Mesendoderm (in vitro differentiated cells): ENCODE results near the gene TET2. TPM values are rescaled to one million over a fixed set of nuclear protein-coding genes. Genes with fewer than 3 reads are reported as not detected.

Source experiments
- DNase-seq: peaks from one replicate; pipeline ENCODE4 v3.0.0; 2013
- H2AK5ac ChIP-seq: 2 replicates; pipeline ENCODE4 v1.6.1; 2013; ENCODE audit warnings: low read length, inconsistent platforms
- H2BK120ac ChIP-seq: 2 replicates; pipeline ENCODE4 v1.6.1; 2013; ENCODE audit warnings: low read depth, mild to moderate bottlenecking, low read length, moderate library complexity, mixed read lengths
- H2BK15ac ChIP-seq: replicated peaks from 2 replicates; pipeline ENCODE4 v1.6.1; 2013; ENCODE audit warnings: low read depth, mild to moderate bottlenecking, moderate library complexity
- H2BK5ac ChIP-seq: 2 replicates; pipeline ENCODE4 v1.6.1; 2013; ENCODE audit warnings: low read length, inconsistent platforms
- H3K18ac ChIP-seq: 2 replicates; pipeline ENCODE4 v1.6.1; 2013; ENCODE audit warnings: mild to moderate bottlenecking, low read length, mixed read lengths
- H3K23ac ChIP-seq: one replicate; pipeline ENCODE4 v1.6.1; 2013; ENCODE audit warnings: low read length
- H3K27ac ChIP-seq: 2 replicates; pipeline ENCODE4 v1.5.1; 2013; ENCODE audit warnings: low read depth, mild to moderate bottlenecking, inconsistent platforms, low read length, moderate library complexity
- H3K27me3 ChIP-seq: 2 replicates; pipeline ENCODE4 v1.6.1; 2013; ENCODE audit warnings: low read length, control low read depth, mild to moderate bottlenecking, inconsistent platforms; ENCODE audit not compliant: insufficient read depth, poor library complexity
- H3K36me3 ChIP-seq: 2 replicates; pipeline ENCODE4 v1.6.1; 2013; ENCODE audit warnings: low read length, inconsistent platforms; ENCODE audit not compliant: control insufficient read depth, insufficient read depth
- H3K4ac ChIP-seq: one replicate; pipeline ENCODE4 v1.6.1; 2013; ENCODE audit warnings: low read depth, mild to moderate bottlenecking, low read length, moderate library complexity
- H3K4me1 ChIP-seq: 2 replicates; pipeline ENCODE4 v1.6.1; 2013; ENCODE audit warnings: low read depth, low read length, inconsistent platforms; ENCODE audit not compliant: control insufficient read depth
- H3K4me2 ChIP-seq: 2 replicates; pipeline ENCODE4 v1.6.1; 2013; ENCODE audit warnings: low read length
- H3K4me3 ChIP-seq: 2 replicates; pipeline ENCODE4 v1.5.1; 2013; ENCODE audit warnings: mild to moderate bottlenecking, low read length
- H3K56ac ChIP-seq: one replicate; pipeline ENCODE4 v1.6.1; 2013; ENCODE audit warnings: low read length
- H3K79me1 ChIP-seq: 2 replicates; pipeline ENCODE4 v1.6.1; 2013; ENCODE audit warnings: low read length, inconsistent platforms
- H3K79me2 ChIP-seq: 2 replicates; pipeline ENCODE4 v1.6.1; 2013; ENCODE audit warnings: mild to moderate bottlenecking, low read length; ENCODE audit not compliant: control insufficient read depth, insufficient read depth
- H3K9ac ChIP-seq: 2 replicates; pipeline ENCODE4 v1.6.1; 2013; ENCODE audit warnings: low read length, inconsistent platforms
- H4K5ac ChIP-seq: one replicate; pipeline ENCODE4 v1.6.1; 2013; ENCODE audit warnings: low read length
- H4K8ac ChIP-seq: one replicate; pipeline ENCODE4 v1.6.1; 2013; ENCODE audit warnings: low read depth, mild to moderate bottlenecking, control low read depth, low read length, moderate library complexity
- WGBS: extraction: QIAGEN DNeasy Blood & Tissue Kit; methylation state at CpG from one replicate; pipeline ENCODE4 v1.1.7; 2013; ENCODE audit warnings: low lambda C conversion rate, missing lambda C conversion rate; ENCODE audit not compliant: insufficient coverage; ENCODE audit errors: extremely low coverage; 5-methylcytosine and 5-hydroxymethylcytosine counted together
- polyA plus RNA-seq, 2 experiments: library from polyadenylated mRNA; stranded (reverse); fragments of 200-250 nt; gene quantifications; one replicate each; pipeline ENCODE4 v1.2.3, GENCODE V29; 2013

TET2 gene
- polyA plus RNA-seq (2013, experiment 1 of 2), result 0.94 TPM
- polyA plus RNA-seq (2013, experiment 2 of 2), result 0.85 TPM

DNA sequence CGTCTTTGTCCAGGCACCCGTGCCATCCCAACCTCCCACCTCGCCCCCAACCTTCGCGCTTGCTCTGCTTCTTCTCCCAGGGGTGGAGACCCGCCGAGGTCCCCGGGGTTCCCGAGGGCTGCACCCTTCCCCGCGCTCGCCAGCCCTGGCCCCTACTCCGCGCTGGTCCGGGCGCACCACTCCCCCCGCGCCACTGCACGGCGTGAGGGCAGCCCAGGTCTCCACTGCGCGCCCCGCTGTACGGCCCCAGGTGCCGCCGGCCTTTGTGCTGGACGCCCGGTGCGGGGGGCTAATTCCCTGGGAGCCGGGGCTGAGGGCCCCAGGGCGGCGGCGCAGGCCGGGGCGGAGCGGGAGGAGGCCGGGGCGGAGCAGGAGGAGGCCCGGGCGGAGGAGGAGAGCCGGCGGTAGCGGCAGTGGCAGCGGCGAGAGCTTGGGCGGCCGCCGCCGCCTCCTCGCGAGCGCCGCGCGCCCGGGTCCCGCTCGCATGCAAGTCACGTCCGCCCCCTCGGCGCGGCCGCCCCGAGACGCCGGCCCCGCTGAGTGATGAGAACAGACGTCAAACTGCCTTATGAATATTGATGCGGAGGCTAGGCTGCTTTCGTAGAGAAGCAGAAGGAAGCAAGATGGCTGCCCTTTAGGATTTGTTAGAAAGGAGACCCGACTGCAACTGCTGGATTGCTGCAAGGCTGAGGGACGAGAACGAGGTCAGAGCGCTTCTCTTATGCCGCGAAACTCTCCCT, at the start of gene TET2:
Gene TET2 (plus strand): TSS at position 601 of the 740 bp plus-strand sequence. CDS start 87,067 bp downstream, outside the sequence.
- H3K27me3 ChIP-seq, result peaks cover 13% of the 10 kb centered on the region

DNA sequence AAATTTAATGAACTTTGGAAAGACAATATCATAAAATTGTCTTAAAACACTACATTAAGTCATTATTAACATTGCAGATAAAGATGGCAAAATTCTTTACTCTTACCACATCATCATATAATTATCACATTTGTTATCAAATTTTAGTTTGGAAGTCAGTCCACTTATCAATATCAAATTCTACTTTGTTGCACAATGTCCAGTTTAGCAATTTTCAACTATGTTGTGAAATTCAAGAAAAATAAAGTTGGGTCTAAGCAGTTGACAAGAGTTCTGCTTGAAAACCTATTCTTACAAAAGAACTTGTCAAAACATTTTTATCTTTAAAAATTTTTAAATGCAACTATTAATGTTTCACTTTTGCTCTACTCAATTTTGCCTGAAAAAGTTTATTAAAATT, 44.7 kb upstream of the TET2 start:
- Histone ChIP-seq H3K27me3 (no peaks in the 10 kb centered on the region), H3K79me1 (no peaks in the 10 kb centered on the region), H3K4ac (no peak overlapping the region), H2BK120ac (no peak overlapping the region), H4K8ac (no peak overlapping the region), H3K27ac (no peak overlapping the region), H3K4me2 (no peak overlapping the region), H3K56ac (no peak overlapping the region), H2BK5ac (no peak overlapping the region), H3K23ac (no peak overlapping the region), H3K36me3 (no peaks in the 10 kb centered on the region), H4K5ac (no peak overlapping the region), H3K4me3 (no peak overlapping the region), H3K79me2 (no peaks in the 10 kb centered on the region), H3K18ac (no peak overlapping the region), H2BK15ac (no peak overlapping the region), H3K9ac (no peak overlapping the region), H2AK5ac (no peak overlapping the region), H3K4me1 (no peaks in the 10 kb centered on the region)
- DNase-seq, result no peak

More for the DNA sequence above, at the start of gene TET2:
- Histone ChIP-seq H3K4me3 (peak within 1 kb of the TSS; percentile 87), H3K36me3 (no peaks in the 10 kb centered on the region), H3K79me2 (no peaks in the 10 kb centered on the region), H3K56ac (peak within 1 kb of the TSS; percentile 91), H3K4me2 (peak within 1 kb of the TSS; percentile 88), H3K18ac (peak within 1 kb of the TSS; percentile 91), H2AK5ac (no peak within 1 kb of the TSS), H3K79me1 (no peaks in the 10 kb centered on the region), H3K27ac (no peak within 1 kb of the TSS), H3K23ac (no peak within 1 kb of the TSS), H4K5ac (no peak within 1 kb of the TSS), H3K9ac (peak within 1 kb of the TSS; percentile 90), H3K4ac (no peak within 1 kb of the TSS), H2BK15ac (no peak within 1 kb of the TSS), H2BK5ac (no peak within 1 kb of the TSS), H4K8ac (no peak within 1 kb of the TSS), H3K4me1 (peaks cover 2% of the 10 kb centered on the region), H2BK120ac (no peak within 1 kb of the TSS)
- WGBS, result no CpG with 5 or more reads among the region's 77 CpGs
- peak; percentile 78 for DNase-seq

DNA sequence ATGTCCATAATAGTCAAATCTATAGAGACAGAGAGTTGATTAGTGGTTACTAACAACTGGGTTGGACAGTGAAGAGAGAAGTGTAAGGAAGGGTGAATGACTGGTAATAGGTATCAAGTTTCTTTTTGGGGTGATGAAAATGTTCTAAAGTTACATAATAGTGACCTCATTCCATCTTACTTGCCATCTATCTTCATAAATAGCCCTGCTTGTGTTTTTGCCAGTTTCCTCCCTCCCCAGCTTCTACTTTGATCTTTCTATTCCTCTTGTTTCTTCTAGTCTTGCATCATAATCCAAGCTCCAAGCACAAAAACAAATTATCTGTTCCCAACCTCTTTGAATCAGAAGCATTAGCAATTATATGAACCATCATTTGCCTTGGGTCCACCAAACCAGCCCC, 40.2 kb upstream of the TET2 start:
- Histone ChIP-seq H4K5ac (no peak overlapping the region), H3K18ac (no peak overlapping the region), H3K4me3 (no peak overlapping the region), H3K79me1 (no peaks in the 10 kb centered on the region), H3K4ac (no peak overlapping the region), H3K4me2 (no peak overlapping the region), H2BK15ac (no peak overlapping the region), H3K56ac (no peak overlapping the region), H2BK120ac (no peak overlapping the region), H4K8ac (no peak overlapping the region), H3K36me3 (no peaks in the 10 kb centered on the region), H3K4me1 (no peaks in the 10 kb centered on the region), H3K27ac (no peak overlapping the region), H3K23ac (no peak overlapping the region), H2BK5ac (no peak overlapping the region), H3K79me2 (no peaks in the 10 kb centered on the region), H3K9ac (no peak overlapping the region), H3K27me3 (no peaks in the 10 kb centered on the region), H2AK5ac (no peak overlapping the region)
- DNase-seq, result no peak

DNA sequence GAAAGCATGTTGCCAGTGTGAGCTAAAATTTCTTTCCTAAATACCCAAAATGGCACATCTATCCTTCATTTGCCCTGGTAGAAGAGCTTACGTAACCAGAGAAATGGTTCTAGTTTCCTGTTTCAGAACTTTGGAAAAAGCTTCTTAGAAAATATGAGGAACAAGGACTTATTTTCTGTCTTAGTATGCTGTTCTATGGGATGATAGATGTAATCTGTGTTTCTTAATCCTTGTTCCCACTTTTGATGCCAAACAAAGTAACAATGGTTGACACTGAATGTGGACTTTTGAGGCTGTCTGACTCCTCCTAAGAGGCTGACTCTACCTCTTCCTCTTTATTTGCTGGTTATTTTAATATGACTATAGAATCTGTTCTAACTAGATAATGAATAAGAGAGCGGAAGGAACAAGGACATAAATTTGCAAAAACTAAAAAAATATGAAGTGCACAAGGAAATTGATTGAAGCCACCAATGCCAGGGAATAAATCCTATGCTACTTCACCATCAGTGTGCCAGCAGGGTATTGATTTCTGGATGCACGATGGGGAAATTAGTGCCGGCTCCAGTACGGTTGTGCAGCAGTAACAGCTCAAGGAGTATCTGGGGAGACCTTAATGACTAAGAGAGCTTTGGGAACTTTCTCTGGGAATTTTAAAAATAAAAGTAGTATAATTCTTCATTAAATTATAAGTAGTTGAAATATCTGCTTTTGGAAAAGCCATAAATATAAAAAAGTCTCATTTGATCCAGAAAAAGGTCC, 39.4 kb upstream of the TET2 start:
- no peak overlapping the region for H3K23ac ChIP-seq
- H3K4ac ChIP-seq, result no peak overlapping the region
- no peak overlapping the region for H4K5ac ChIP-seq
- no peak overlapping the region for H4K8ac ChIP-seq
- H2BK5ac ChIP-seq, result no peak overlapping the region
- H3K9ac ChIP-seq, result no peak overlapping the region
- no peak for DNase-seq
- no peak overlapping the region for H2BK120ac ChIP-seq
- WGBS, result no CpG with 5 or more reads among the region's 5 CpGs
- no peak overlapping the region for H2BK15ac ChIP-seq
- H3K27ac ChIP-seq, result no peak overlapping the region
- no peaks in the 10 kb centered on the region for H3K27me3 ChIP-seq
- no peaks in the 10 kb centered on the region for H3K79me1 ChIP-seq
- H3K4me1 ChIP-seq, result no peaks in the 10 kb centered on the region
- no peaks in the 10 kb centered on the region for H3K79me2 ChIP-seq
- H3K56ac ChIP-seq, result no peak overlapping the region
- no peak overlapping the region for H3K4me2 ChIP-seq
- no peaks in the 10 kb centered on the region for H3K36me3 ChIP-seq
- H3K4me3 ChIP-seq, result no peak overlapping the region
- H2AK5ac ChIP-seq, result no peak overlapping the region
- no peak overlapping the region for H3K18ac ChIP-seq

- Histone ChIP-seq H3K36me3 (no peaks in the 10 kb centered on the region), H3K79me2 (no peaks in the 10 kb centered on the region), H3K56ac (no peak overlapping the region), H4K5ac (no peak overlapping the region), H4K8ac (no peak overlapping the region), H3K27me3 (no peaks in the 10 kb centered on the region), H3K27ac (no peak overlapping the region), H2BK15ac (no peak overlapping the region), H3K4ac (no peak overlapping the region), H3K9ac (no peak overlapping the region), H3K4me1 (no peaks in the 10 kb centered on the region), H3K4me2 (no peak overlapping the region), H2BK5ac (no peak overlapping the region), H2AK5ac (no peak overlapping the region), H3K4me3 (no peak overlapping the region), H3K18ac (no peak overlapping the region), H3K23ac (no peak overlapping the region), H2BK120ac (no peak overlapping the region), H3K79me1 (no peaks in the 10 kb centered on the region)
- DNase-seq, result no peak
Measured at GRCh38 chr4:105108971-105109370, 37.7 kb upstream of the TET2 start.
